ENCODE results near the gene HCFC2.
A peak's percentile ranks its signal among the peaks of the same experiment; 100 is the strongest.

HCFC2 gene

DNA sequence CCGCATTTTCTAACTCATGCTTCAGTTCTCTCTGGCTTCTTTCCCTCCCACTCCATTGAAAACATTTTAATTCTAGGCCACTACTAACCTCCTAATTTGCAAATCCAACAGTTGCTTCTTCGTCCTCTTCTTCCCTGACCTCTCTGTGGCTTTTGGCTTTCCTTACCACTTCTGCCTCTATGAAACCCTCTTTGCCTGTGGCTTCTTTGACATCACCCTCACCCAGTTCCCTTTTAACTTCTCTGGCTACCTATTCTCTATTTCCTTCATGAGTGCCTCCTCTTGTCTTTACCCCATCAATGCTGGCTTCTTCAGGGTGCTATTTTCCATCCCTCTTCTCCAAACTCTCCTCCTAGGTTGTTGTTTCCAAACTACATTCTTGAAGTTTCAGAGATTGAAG is 4.4 kb upstream of the HCFC2 start:
- peak in 1 of 2 experiments; percentile 52 for DNase-seq (ENCODE audit: low read depth in 1 of 2, low spot score in 1 of 2)
- H3K27me3 ChIP-seq (ENCODE audit: insufficient read depth, poor library complexity, severe bottlenecking), result no peaks in the 10 kb centered on the region
- no peak overlapping the region for H3K4me3 ChIP-seq (replicated peaks; ENCODE audit: insufficient read depth, low read length)
- TF ChIP-seq, protein P1, sequence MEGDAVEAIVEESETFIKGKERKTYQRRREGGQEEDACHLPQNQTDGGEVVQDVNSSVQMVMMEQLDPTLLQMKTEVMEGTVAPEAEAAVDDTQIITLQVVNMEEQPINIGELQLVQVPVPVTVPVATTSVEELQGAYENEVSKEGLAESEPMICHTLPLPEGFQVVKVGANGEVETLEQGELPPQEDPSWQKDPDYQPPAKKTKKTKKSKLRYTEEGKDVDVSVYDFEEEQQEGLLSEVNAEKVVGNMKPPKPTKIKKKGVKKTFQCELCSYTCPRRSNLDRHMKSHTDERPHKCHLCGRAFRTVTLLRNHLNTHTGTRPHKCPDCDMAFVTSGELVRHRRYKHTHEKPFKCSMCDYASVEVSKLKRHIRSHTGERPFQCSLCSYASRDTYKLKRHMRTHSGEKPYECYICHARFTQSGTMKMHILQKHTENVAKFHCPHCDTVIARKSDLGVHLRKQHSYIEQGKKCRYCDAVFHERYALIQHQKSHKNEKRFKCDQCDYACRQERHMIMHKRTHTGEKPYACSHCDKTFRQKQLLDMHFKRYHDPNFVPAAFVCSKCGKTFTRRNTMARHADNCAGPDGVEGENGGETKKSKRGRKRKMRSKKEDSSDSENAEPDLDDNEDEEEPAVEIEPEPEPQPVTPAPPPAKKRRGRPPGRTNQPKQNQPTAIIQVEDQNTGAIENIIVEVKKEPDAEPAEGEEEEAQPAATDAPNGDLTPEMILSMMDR (IDR thresholded peaks at IDR 0.05; ENCODE audit: insufficient read depth, low read length), result no peak
- TF ChIP-seq SPI1 (IDR thresholded peaks at IDR 0.05; ENCODE audit: borderline replicate concordance, low read depth), result peak; percentile 85
- H3K27ac ChIP-seq (replicated peaks), result no peak overlapping the region

DNA sequence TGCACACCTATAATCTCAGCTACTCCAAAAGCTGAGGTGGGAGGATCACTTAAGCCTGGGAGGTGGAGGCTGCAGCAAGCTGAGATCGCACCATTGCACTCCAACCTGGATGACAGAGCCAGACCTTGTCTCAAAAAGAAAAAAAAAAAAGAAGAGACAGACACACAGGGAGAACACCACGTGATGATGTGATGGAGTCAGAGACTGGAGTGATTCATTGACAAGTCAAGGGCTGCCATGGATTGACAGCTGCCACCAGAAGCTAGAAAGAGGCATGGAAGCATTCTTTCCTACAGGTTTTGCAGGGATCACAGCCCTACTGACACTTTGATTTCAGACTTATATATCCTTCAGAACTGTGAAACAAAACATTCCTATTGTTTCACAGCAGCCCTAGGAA is 3.5 kb upstream of the HCFC2 start:
- H3K27me3 ChIP-seq (ENCODE audit: insufficient read depth, poor library complexity, severe bottlenecking), result no peaks in the 10 kb centered on the region
- H3K4me3 ChIP-seq (replicated peaks; ENCODE audit: insufficient read depth, low read length), result no peak overlapping the region
- TF ChIP-seq, protein P2, sequence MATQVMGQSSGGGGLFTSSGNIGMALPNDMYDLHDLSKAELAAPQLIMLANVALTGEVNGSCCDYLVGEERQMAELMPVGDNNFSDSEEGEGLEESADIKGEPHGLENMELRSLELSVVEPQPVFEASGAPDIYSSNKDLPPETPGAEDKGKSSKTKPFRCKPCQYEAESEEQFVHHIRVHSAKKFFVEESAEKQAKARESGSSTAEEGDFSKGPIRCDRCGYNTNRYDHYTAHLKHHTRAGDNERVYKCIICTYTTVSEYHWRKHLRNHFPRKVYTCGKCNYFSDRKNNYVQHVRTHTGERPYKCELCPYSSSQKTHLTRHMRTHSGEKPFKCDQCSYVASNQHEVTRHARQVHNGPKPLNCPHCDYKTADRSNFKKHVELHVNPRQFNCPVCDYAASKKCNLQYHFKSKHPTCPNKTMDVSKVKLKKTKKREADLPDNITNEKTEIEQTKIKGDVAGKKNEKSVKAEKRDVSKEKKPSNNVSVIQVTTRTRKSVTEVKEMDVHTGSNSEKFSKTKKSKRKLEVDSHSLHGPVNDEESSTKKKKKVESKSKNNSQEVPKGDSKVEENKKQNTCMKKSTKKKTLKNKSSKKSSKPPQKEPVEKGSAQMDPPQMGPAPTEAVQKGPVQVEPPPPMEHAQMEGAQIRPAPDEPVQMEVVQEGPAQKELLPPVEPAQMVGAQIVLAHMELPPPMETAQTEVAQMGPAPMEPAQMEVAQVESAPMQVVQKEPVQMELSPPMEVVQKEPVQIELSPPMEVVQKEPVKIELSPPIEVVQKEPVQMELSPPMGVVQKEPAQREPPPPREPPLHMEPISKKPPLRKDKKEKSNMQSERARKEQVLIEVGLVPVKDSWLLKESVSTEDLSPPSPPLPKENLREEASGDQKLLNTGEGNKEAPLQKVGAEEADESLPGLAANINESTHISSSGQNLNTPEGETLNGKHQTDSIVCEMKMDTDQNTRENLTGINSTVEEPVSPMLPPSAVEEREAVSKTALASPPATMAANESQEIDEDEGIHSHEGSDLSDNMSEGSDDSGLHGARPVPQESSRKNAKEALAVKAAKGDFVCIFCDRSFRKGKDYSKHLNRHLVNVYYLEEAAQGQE (IDR thresholded peaks at IDR 0.05; ENCODE audit: insufficient replicate concordance, low read depth), result no peak
- TF ChIP-seq POLR2AphosphoS5 (IDR thresholded peaks at IDR 0.05; ENCODE audit: low read depth) (no peak), SPI1 (IDR thresholded peaks at IDR 0.05; ENCODE audit: borderline replicate concordance, low read depth) (no peak), GABPA (IDR thresholded peaks at IDR 0.05; ENCODE audit: low read depth) (no peak)
- TF ChIP-seq, protein P1 (IDR thresholded peaks at IDR 0.05; ENCODE audit: insufficient read depth, low read length), result no peak
- no peak for DNase-seq (ENCODE audit: low read depth in 1 of 2, low spot score in 1 of 2)
- H3K27ac ChIP-seq (replicated peaks), result no peak overlapping the region

DNA sequence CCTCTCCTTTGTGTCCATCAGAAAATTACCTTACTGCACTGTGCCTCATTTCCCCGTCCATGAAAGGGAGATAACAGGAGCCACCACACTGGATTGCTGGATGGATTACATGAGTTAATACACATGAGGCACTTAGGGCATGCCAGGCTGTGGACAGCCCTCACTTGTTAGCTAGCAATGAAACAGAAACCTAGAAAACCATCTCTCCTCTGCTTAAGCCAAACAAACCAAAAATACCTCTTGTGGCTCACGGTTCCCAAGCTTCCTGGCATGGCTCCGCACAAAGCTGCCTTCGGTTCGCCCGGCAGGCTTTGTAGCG is 660 bp upstream of the HCFC2 start:
- no peak overlapping the region for H3K27ac ChIP-seq (replicated peaks)
- no peak for DNase-seq (ENCODE audit: low read depth in 1 of 2, low spot score in 1 of 2)
- peak overlapping the region; percentile 97 for H3K4me3 ChIP-seq (replicated peaks; ENCODE audit: insufficient read depth, low read length)
- no peak for TF ChIP-seq SPI1 (IDR thresholded peaks at IDR 0.05; ENCODE audit: borderline replicate concordance, low read depth)
- TF ChIP-seq, protein P2 (IDR thresholded peaks at IDR 0.05; ENCODE audit: insufficient replicate concordance, low read depth), result no peak
- TF ChIP-seq GABPA (IDR thresholded peaks at IDR 0.05; ENCODE audit: low read depth), result no peak
- H3K27me3 ChIP-seq (ENCODE audit: insufficient read depth, poor library complexity, severe bottlenecking), result no peaks in the 10 kb centered on the region

DNA sequence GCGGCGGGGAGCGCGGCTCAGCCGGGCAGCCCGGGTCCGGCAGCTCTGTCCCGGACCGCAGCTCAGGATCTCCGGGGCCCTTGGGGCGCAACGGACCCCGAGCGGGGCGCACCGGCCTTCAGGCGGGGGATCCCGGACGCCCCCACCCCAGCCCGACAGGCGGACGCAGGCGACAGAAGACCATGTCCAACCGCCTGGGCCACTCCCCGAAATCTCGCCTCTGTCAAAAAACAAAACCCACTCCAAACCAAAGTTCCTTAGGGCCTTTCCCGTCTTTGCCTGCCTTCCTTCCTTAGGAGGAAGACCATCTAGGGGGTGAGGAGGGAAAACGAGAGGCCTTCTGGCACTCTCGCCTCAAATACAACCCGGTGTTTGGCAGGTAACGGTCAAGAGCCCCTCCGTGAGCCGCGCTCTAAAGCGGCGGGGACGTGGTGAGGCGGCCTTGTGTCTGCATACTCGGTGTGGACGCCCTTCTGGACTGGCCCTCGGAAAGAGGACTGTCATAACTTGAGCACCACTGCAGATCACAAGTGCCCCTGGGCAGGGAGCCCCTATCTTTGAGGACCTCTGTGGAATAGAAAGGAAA is 604 bp downstream of the HCFC2 start:
- H3K4me3 ChIP-seq (replicated peaks; ENCODE audit: insufficient read depth, low read length), result peak overlapping the region; percentile 97
- no peak for DNase-seq (ENCODE audit: low read depth in 1 of 2, low spot score in 1 of 2)
- TF ChIP-seq GABPA (IDR thresholded peaks at IDR 0.05; ENCODE audit: low read depth), result no peak
- TF ChIP-seq, protein P2 (IDR thresholded peaks at IDR 0.05; ENCODE audit: insufficient replicate concordance, low read depth), result no peak
- TF ChIP-seq, protein P1 (IDR thresholded peaks at IDR 0.05; ENCODE audit: insufficient read depth, low read length), result no peak
- TF ChIP-seq SPI1 (IDR thresholded peaks at IDR 0.05; ENCODE audit: borderline replicate concordance, low read depth), result no peak
- TF ChIP-seq POLR2AphosphoS5 (IDR thresholded peaks at IDR 0.05; ENCODE audit: low read depth), result no peak
- peak overlapping the region; percentile 69 for H3K27ac ChIP-seq (replicated peaks)
- no peaks in the 10 kb centered on the region for H3K27me3 ChIP-seq (ENCODE audit: insufficient read depth, poor library complexity, severe bottlenecking)

Measured in HL-60 (cell line).